Measurements from ENCODE around the gene CPTP. TPM values are rescaled to one million over a fixed set of nuclear protein-coding genes. Genes with fewer than 3 reads are reported as not detected.

CPTP gene
- total and polyA plus RNA-seq, 10 of the 15 experiments (the other 5 are each of a cell fraction or from before 2014, with no cell fraction given): 0.06 to 24.3 (median 10.0) TPM

DNA sequence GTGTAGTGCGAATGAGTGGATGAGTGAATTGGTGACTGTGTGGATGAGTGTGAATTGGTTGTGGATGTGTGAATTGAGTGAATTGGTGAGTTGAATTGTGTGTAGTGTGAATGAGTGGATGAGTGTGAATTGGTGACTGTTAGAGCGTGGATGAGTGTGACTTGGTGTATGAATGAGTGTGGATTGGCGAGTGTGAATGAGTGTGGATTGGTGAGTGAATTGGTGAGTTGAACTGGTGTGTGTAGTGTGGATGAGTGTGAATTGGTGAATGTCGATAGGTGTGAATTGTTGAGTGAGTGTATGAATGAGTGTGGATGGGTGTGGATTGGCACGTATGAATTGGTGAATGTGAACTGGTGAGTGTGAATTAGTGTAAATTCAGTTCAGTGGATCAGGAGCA, 42.7 kb downstream of the CPTP start:
- 96% methylated on average over 5 of the region's 5 CpGs for WGBS (ENCODE audit: insufficient coverage, insufficient replicate concordance, low lambda C conversion rate, missing lambda C conversion rate)
- CTCF ChIA-PET: no interaction called here
- TF ChIP-seq ZSCAN29 (IDR thresholded peaks at IDR 0.05): no peak
- TF ChIP-seq, protein P1, sequence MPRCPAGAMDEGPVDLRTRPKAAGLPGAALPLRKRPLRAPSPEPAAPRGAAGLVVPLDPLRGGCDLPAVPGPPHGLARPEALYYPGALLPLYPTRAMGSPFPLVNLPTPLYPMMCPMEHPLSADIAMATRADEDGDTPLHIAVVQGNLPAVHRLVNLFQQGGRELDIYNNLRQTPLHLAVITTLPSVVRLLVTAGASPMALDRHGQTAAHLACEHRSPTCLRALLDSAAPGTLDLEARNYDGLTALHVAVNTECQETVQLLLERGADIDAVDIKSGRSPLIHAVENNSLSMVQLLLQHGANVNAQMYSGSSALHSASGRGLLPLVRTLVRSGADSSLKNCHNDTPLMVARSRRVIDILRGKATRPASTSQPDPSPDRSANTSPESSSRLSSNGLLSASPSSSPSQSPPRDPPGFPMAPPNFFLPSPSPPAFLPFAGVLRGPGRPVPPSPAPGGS (IDR thresholded peaks at IDR 0.05; ENCODE audit: borderline replicate concordance, insufficient read depth, low read depth, low read length, poor library complexity, severe bottlenecking): peak; percentile 81
- TF ChIP-seq RB1 (IDR thresholded peaks at IDR 0.05; ENCODE audit: borderline replicate concordance): no peak
- no peak for TF ChIP-seq MXI1 (IDR thresholded peaks at IDR 0.05; ENCODE audit: low read depth, low read length)
- peak; percentile 70; the same call in 1 of the 2 replicates for TF ChIP-seq BACH1 (IDR thresholded peaks at IDR 0.05; ENCODE audit: borderline replicate concordance)
- TF ChIP-seq, protein P2, sequence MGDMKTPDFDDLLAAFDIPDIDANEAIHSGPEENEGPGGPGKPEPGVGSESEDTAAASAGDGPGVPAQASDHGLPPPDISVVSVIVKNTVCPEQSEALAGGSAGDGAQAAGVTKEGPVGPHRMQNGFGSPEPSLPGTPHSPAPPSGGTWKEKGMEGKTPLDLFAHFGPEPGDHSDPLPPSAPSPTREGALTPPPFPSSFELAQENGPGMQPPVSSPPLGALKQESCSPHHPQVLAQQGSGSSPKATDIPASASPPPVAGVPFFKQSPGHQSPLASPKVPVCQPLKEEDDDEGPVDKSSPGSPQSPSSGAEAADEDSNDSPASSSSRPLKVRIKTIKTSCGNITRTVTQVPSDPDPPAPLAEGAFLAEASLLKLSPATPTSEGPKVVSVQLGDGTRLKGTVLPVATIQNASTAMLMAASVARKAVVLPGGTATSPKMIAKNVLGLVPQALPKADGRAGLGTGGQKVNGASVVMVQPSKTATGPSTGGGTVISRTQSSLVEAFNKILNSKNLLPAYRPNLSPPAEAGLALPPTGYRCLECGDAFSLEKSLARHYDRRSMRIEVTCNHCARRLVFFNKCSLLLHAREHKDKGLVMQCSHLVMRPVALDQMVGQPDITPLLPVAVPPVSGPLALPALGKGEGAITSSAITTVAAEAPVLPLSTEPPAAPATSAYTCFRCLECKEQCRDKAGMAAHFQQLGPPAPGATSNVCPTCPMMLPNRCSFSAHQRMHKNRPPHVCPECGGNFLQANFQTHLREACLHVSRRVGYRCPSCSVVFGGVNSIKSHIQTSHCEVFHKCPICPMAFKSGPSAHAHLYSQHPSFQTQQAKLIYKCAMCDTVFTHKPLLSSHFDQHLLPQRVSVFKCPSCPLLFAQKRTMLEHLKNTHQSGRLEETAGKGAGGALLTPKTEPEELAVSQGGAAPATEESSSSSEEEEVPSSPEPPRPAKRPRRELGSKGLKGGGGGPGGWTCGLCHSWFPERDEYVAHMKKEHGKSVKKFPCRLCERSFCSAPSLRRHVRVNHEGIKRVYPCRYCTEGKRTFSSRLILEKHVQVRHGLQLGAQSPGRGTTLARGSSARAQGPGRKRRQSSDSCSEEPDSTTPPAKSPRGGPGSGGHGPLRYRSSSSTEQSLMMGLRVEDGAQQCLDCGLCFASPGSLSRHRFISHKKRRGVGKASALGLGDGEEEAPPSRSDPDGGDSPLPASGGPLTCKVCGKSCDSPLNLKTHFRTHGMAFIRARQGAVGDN (IDR thresholded peaks at IDR 0.05): no peak
- TF ChIP-seq MYB (IDR thresholded peaks at IDR 0.05; ENCODE audit: borderline replicate concordance, low read depth, low read length): no peak
- TF ChIP-seq IRF5 (IDR thresholded peaks at IDR 0.05; ENCODE audit: borderline replicate concordance): no peak
- TF ChIP-seq ATF3 (IDR thresholded peaks at IDR 0.05; ENCODE audit: borderline replicate concordance, extremely low read depth, low read depth, low read length): no peak
- TF ChIP-seq TCF3 (IDR thresholded peaks at IDR 0.05; ENCODE audit: borderline replicate concordance, insufficient read depth, low read depth, low read length): no peak
- no peak for TF ChIP-seq MEF2B (IDR thresholded peaks at IDR 0.05; ENCODE audit: partially characterized antibody, poor library complexity, severe bottlenecking)
- TF ChIP-seq, protein P3, sequence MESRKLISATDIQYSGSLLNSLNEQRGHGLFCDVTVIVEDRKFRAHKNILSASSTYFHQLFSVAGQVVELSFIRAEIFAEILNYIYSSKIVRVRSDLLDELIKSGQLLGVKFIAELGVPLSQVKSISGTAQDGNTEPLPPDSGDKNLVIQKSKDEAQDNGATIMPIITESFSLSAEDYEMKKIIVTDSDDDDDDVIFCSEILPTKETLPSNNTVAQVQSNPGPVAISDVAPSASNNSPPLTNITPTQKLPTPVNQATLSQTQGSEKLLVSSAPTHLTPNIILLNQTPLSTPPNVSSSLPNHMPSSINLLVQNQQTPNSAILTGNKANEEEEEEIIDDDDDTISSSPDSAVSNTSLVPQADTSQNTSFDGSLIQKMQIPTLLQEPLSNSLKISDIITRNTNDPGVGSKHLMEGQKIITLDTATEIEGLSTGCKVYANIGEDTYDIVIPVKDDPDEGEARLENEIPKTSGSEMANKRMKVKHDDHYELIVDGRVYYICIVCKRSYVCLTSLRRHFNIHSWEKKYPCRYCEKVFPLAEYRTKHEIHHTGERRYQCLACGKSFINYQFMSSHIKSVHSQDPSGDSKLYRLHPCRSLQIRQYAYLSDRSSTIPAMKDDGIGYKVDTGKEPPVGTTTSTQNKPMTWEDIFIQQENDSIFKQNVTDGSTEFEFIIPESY (IDR thresholded peaks at IDR 0.05): no peak
- no peak for TF ChIP-seq MEF2A (IDR thresholded peaks at IDR 0.05; ENCODE audit: insufficient read depth, low read depth, low read length)
- TF ChIP-seq KLF5 (IDR thresholded peaks at IDR 0.05; ENCODE audit: partially characterized antibody): no peak
- no peak for TF ChIP-seq PML (IDR thresholded peaks at IDR 0.05; ENCODE audit: low read length)

More for the DNA sequence above, 42.7 kb downstream of the CPTP start:
- intact Hi-C loops (cut with micrococcal nuclease; ENCODE audit: unreplicated experiment): no loop called here
- H3K9ac ChIP-seq (ENCODE audit: control insufficient read depth, insufficient read depth, low read length): no peak overlapping the region
- H3K36me3 ChIP-seq (ENCODE audit: control insufficient read depth in 2 of 2, insufficient read depth in 2 of 2, low read length in 1 of 2): peaks cover 0 to 1% of the 10 kb centered on the region in 2 experiments; a peak in 2 of 4 replicates
- BruUV-seq (replicated peaks): no TSS peak
- POLR2A ChIA-PET: no interaction called here
- FAIRE-seq (no peak), DNase-seq (ENCODE audit: low read depth, low spot score) (no peak), ATAC-seq (no peak)
- H3K27me3 ChIP-seq (replicated peaks in 1 of 2; ENCODE audit: control insufficient read depth in 2 of 2, insufficient read depth in 2 of 2, low read length in 1 of 2): no peaks in the 10 kb centered on the region
- peaks cover 3% of the 10 kb centered on the region; the same call in 1 of the 3 replicates for H3K9me3 ChIP-seq (replicated peaks; ENCODE audit: control insufficient read depth, insufficient read depth, low read length)
- RAD21 ChIA-PET (ENCODE audit: unreplicated experiment): no interaction called here
- no peak overlapping the region for H2AFZ ChIP-seq (ENCODE audit: control insufficient read depth, low read depth, low read length)
- H3K4me1 ChIP-seq (ENCODE audit: control insufficient read depth, insufficient read depth, low read length): peaks cover 12% of the 10 kb centered on the region
- H4K20me1 ChIP-seq (ENCODE audit: control insufficient read depth, insufficient read depth): no peaks in the 10 kb centered on the region
- in situ Hi-C loops (cut with MboI): no loop called here
- SMC1A ChIA-PET (ENCODE audit: uncharacterized antibody, unreplicated experiment): no interaction called here
- no peak overlapping the region for H3K27ac ChIP-seq (ENCODE audit: control insufficient read depth, insufficient read depth)
- no peak overlapping the region for H3K4me3 ChIP-seq
- H3K4me2 ChIP-seq (ENCODE audit: control insufficient read depth, insufficient read depth): no peak overlapping the region
- peaks cover 3% of the 10 kb centered on the region for H3K79me2 ChIP-seq (ENCODE audit: control insufficient read depth, insufficient read depth, low read length)

Data from GM12878 (cell line).